H54 (cell line): Measurements from ENCODE around the gene ARL2BP.

Experiments
- DNase-seq: peaks from one replicate; pipeline ENCODE4 v3.0.0; 2011; ENCODE audit warnings: low spot score, mixed read lengths; ENCODE audit not compliant: insufficient read length
- FAIRE-seq: peaks from 3 replicates; lab custom pipeline; 2011; peaks lifted over from hg19 to GRCh38; lab: Jason Lieb, UNC
- POLR2A ChIP-seq: IDR thresholded peaks from 2 replicates; pipeline ENCODE4 v1.6.1; 2011; ENCODE audit warnings: low read depth, mild to moderate bottlenecking, low read length

ARL2BP gene

DNA sequence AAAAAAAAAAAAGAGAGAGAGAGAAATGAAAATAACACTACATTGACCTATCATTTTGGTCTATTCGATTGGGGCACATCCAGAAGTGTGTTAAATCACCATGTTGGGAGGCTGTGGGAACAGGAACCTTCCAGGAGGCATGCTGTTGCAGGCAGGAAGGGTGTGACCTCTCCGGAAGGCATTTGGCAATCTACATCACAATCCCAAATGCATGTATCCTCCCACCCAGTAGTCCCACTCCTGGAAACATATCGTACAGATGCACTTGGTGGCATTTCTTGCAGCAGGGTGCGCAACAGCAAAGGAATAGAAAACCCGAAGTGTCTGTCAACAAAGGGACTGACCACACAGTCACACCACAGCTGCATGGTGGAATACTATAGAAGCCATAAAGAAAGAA, 31.5 kb downstream of the ARL2BP start:
- DNase-seq (no peak), FAIRE-seq (peak; percentile 30)
- no peak for TF ChIP-seq POLR2A

DNA sequence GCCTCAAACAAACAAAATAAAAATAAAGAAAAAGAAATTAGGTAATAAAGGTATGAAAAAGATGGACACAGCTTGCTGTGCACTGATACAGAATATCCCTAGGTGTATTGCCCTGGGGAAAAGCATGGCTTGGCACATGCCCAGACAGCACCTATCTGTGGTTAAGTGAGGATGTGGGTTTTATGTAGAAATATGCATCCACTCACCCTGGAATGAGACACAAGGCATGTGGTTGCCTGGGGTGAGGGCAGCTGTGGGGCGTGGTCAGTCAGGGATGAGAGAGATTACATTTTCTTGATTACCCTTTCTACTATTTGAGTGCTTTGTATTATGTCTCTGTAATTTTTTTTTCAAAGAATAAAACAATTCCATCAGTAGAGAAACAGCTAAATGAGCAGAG, 32.5 kb downstream of the ARL2BP start:
- FAIRE-seq (peak; percentile 85), DNase-seq (peak; percentile 91)
- no peak for TF ChIP-seq POLR2A

DNA sequence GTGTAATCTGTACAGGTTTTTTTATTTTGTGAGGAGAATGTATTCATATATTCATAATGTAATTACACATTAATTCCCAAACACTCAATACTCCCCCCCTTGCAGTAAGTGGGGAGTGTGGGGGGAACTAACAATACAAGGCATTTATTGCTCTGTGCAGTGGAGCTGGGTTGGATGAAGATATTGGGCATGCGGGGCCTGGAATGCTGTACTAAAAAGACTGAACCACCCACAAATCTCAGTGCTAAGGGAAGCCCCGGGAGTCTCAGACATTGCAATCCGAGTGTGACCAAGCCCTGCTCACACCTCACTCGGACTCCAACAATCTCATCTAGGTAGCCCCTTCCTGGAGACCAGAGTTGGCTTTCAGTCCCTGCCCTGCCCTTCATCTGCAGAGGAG, 33.4 kb downstream of the ARL2BP start:
- DNase-seq (no peak), FAIRE-seq (no peak)
- no peak for TF ChIP-seq POLR2A

DNA sequence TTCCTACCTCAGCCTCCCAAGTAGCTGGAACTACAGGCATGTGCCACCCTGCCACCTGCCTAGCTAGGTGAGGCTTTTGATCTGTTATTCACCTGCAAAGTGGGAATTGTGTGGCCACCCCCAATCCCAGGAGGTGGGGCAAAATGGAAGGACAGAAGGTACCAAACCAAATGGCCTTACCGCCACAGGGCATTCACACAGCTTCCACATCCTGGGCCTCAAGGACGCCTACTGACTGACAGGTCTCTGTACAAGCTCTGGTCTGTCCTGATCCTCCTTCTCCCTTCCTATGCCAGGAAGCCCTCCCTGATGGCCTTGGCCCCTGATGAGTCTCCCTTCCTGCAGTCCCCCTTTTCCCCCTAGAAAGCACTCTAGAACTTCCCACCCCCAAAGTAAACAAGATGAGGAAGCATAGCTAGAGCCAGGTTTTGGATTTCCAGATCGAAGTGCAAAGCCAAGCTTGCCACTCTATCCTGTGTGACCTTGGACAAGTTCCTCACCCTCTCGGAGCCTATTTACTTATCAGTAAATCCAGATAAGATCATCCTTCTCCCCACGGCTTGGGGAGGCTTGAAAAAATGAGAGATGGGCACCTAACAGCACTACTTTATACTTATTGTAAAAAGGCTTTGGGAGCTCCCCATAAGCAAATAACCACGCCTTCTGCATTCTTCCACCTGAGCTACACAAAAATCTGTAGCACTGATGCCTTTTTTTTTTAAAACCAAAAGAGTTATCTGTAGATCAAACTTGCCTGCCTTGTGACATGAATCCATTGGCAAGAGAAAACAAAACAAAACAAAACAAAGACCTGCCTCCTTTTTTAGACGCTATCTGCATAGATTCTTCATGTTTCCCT, 35.0 kb downstream of the ARL2BP start:
- FAIRE-seq = no peak
- no peak for TF ChIP-seq POLR2A
- DNase-seq = no peak

DNA sequence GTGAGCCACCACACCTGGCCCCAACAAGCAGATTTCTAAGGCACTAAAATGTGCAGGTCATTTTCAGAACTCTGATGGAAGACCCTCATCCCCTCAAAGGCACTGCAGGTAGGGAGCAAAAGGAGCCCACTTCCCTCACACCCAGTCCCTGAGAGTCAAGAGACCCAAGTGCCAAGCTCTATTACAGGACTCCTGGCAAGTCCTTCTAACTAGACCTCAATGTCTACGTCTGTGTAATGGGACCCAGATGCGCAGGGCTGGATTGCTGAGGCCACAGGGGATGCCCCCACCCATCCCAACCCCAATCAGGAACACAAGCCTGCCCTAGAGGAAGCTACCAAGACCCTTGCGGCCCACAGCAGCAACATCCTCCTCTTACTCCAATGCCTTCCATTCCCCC, 36.7 kb downstream of the ARL2BP start:
- DNase-seq (no peak), FAIRE-seq (no peak)
- no peak for TF ChIP-seq POLR2A

DNA sequence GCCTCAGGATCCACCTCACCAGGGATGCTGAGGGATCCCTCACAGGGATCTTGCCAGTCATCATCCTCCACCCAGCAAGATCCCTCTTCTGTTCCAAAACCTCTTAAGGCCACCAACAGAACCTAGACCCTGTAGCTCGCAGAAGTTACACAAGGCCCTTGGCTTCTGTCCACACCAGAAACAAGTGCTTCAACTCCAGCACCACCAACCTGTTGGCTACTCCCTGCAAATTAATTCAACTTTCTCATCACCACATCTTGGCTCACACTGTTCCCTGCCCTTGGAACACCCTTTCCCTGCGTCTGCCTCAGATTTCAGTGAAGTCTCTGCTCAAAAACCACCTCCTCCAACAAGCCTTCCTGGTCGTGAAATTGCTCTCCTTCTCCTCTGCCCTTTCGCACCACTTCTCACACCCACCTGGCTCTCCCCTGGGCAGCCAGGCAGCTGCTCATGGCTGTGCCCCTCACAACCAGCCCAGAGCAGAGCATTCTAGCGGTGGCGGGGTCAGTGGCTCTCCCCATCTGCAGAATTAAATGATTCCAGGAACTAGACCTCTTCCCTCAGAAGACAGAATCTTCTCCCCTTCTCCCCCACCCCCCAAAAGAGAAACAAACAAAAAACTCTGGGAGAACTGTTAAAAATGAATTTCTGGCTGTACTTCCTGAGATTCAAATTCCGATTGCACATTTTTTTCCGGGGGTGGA, 37.6 kb downstream of the ARL2BP start:
- TF ChIP-seq POLR2A = no peak
- no peak for DNase-seq
- FAIRE-seq = no peak

DNA sequence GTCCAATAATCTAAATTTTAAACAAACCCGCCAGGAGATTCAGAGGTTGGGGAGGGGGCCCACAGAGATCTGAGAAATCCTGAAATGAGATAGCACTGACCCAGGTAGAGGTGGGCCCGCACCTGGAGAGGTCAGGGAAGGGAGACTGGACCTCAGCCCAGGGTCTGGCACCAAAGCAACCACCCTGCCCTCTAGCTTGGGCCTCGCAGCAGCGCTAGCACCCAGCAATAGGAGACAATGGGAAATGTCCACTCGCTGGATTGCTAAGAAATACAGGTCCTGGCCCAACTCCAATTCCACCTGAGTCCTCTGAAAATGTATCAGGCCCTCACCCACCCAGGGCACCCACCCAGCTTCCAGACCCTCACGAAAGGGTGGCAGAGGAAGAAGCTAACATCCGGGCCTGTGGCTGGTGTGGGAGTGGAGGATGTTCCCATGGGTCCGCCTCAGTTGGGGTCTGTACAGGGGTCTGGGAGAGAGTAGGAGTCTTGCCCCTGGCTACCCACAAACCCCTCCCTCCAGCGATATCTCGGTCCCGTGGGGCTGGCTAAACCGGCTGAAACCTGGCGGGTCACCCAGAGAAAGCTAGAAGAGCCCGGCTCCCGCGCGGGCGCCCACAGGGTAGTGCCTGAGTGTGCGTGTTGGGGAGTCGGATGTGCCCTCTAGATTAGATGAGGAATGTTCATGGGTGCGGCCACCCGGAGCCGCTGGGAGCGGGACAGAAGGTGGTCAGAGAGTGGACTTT, 38.3 kb downstream of the ARL2BP start:
- TF ChIP-seq POLR2A = no peak
- FAIRE-seq = no peak

DNA sequence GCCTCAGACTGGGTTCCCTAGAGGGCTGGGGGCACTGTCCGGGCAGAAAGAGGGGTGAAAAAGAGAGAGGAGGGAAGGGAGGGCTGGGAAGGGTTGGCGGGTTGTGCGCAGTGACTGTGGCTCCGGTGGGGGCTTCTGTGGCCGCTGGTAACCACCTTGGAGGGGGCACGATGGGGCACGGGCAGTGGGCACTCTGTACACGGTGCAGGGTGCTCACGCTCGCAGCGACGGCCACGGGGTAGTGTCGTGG, 38.8 kb downstream of the ARL2BP start:
- no peak for FAIRE-seq
- DNase-seq = no peak
- TF ChIP-seq POLR2A = no peak

More for the DNA sequence above, 38.3 kb downstream of the ARL2BP start:
- no peak for DNase-seq

DNA sequence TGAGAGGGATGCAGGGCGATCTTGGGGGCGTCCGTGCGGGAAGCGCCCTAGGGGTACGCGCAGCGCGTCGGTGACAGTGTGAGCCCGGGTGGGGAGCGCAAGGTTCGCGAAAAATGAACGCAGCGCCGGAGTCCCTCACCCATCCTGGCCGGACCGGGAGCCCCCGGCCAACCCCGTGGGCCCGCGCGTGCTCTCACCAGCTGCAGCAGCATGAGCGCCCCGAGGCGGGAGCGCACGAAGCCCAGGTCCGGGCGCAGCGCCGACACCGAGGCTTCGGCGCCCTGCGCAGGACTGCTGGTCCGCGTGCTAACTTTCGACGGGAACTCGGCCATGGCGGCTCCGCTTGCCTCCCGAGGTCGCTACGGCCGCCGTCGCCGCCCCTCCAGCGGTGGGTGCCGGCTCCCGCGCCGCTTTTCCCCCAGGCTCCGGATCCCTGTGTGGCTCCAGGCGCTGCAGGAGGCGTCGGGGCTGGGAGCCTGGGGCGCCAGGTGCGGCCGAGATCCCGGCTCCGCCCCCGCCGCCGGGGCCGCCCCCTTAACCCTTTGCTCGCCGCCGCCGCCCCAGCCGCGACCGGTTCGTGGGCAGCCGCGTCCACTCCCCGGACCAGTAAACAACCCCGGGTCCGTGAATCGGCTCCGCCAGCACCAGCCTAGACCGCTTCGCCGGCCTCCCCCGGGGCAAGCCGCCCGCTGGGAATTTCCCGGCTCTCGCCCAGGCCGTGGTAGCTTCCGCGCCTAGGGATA, 39.3 kb downstream of the ARL2BP start, which contains the start of gene PLLP:
TSS of gene PLLP (minus strand) at position 464 of the 743 bp plus-strand sequence. CDS start at position 332, 132 bp downstream.
- peak; percentile 61 for DNase-seq
- no peak for FAIRE-seq
- TF ChIP-seq POLR2A = no peak

DNA sequence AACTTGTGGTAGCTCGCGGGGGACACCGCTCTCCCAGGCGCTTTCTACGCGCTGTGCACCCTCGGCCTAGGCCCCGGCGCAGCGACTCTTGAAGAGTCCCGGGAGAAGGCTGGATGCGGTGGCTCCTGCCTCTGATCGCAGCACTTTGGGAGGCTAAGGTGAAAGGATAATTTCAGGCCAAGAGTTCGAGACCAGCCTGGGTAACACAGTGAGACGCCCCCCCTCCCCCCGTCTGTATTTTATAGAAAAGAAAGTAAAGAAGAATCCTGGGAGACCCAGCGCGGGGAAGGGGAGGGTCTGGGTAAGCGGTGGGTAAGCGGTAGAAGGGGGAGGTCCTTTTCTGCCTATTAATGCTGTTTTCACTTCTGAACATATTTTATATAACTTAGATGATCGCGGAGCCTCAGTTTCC, 39.9 kb downstream of the ARL2BP start:
- TF ChIP-seq POLR2A = no peak
- no peak for FAIRE-seq

DNA sequence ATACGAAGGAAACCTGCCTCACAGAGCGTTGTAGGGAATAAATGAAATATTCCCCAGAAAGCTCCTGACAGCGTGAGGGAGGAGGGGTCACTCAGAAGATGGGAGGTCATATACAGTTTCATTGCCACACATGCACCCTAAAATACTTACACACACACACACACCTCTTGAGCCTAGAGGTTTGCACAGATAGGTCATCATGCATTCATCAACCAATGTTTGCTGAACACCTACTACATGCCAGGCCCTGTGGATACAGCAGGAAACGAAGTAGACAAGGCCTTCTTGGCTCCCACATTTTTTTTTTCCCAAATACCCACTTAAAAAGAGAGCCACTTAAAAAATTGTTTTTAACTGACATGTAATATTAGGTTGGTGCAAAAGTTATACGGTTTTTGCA, 40.3 kb downstream of the ARL2BP start:
- DNase-seq (no peak), FAIRE-seq (no peak)
- TF ChIP-seq POLR2A = no peak

More for the DNA sequence above, 39.9 kb downstream of the ARL2BP start:
- DNase-seq = no peak

DNA sequence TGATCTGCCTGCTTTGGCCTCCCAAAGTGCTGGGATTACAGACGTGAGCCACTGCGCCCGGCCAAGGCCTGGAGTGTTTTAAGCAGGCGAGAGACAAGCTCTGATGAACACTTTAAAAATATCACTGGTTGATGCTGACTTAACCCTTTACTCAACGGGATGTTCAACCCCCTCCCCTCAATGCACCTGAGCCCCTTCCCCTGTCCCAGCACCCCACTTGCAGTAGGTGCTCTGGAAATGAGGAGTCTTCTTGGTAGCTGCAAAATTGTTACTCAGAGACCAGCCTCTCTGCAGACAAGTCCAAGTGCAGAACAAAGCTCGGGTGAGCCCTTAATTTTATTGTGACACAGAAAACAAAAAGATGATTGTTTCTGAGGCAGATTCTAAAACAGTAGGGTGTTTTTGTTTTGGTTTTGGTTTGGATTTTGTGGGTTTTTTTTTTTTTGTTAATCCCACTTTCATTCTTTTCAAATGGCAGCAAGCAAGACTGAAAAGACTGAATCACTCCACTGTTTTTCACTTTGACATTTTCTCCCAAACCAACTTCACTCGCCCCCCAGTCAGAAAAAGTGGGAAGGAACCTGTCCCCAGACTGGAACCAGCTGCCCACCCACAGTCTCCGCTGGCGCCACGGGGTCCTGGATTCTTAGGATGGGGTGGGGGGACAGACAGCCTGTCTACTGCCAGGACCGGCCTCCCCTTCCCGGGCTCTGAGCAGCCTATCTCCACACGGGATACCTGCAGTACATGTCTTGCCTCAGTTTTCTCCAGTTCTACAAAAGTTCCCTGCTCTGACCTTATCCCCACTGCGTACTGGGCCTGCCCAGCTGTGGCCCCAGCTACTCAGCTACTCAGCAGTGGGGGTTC, 44.6 kb downstream of the ARL2BP start:
- FAIRE-seq = no peak
- no peak for TF ChIP-seq POLR2A
- no peak for DNase-seq

DNA sequence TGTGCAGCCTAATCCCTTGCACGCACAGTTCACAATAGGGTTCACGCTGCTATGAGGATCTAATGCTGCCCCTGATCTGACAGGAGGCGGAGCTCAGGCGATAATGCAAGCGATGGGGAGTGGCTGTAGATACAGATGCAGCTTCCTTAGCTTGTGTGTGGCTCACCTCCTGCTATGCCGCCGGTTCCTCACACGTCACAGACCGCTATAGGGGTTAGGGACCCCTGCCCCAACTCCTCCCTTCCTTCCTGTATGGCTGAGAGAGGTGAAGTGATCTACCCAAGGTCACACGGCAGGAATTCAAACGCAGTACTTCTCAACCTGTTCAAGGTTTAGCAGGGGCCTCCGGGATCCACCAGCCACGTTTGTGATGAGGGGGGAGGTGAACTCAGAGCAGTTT, 52.8 kb downstream of the ARL2BP start:
- no peak for TF ChIP-seq POLR2A
- no peak for FAIRE-seq
- DNase-seq = no peak
